ENCODE results near the gene MLXIPL. TPM values are rescaled to one million over a fixed set of nuclear protein-coding genes. Genes with fewer than 3 reads are reported as not detected.
A peak's percentile ranks its signal among the peaks of the same experiment; 100 is the strongest.

MLXIPL gene
- total and polyA plus RNA-seq, 2 of the 8 experiments (the other 6 are each of a cell fraction or from before 2014, with no cell fraction given), result 9.4 to 10.6 TPM

DNA sequence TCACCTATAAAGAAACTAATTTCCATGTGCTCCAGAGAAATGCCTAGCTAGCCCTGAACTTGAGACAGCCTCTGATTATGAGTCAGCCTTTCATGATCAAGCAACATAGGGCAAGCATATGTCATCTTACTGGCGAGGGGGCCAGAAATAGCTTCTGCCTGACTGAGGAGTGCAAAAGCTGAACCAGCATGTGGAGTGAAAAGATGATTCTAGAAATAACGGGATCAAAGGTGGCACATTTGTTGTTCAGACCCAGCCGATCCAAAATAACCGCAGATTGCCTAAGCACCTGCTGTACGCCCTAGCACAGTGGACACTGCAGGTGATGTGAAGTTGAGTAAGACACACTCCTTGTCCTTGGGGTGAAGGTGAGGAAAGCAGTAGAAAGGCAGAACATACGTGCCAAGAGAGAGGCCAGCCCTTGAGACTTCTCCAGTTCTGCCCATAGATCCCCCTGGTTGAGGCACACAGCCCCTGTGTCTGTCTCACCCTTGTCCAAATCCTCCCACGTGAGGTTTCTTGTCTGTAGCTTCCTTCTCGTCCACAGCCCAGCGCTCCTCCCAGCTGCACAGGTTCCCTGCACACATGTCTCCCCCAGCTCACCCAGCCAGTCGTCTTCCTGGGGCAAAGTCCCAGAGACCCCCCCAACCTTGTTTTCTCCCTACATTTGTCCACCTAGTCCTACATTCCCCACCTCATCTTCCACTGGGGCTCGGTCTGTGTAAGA is 64.0 kb downstream of the MLXIPL start:
- peaks cover 0 to 14% of the 10 kb centered on the region in 2 experiments; a peak in 3 of 4 replicates for H3K79me2 ChIP-seq (ENCODE audit: control insufficient read depth in 1 of 2, insufficient read depth in 2 of 2, low read length in 2 of 2)
- peaks cover 9% of the 10 kb centered on the region for H3K23me2 ChIP-seq (ENCODE audit: low read depth, low read length)
- no peak overlapping the region for H3K4me3 ChIP-seq (ENCODE audit: extremely low read depth in 1 of 4, insufficient read depth in 2 of 4, low read depth in 3 of 4, low read length in 4 of 4)
- H4K8ac ChIP-seq (ENCODE audit: extremely low read depth, insufficient read depth, low read length), result no peak overlapping the region
- FAIRE-seq (no peak), DNase-seq (ENCODE audit: low read depth in 1 of 2, low spot score in 2 of 2) (no peak)
- no peak overlapping the region for H2BK15ac ChIP-seq (ENCODE audit: low read length)
- H3K27me3 ChIP-seq (replicated peaks in 1 of 4; ENCODE audit: control insufficient read depth in 3 of 4, extremely low read depth in 1 of 4, insufficient read depth in 3 of 4, low read length in 3 of 4), result peaks cover 0 to 8% (median 1%) of the 10 kb centered on the region in 4 experiments; a peak in 4 of 7 replicates
- no peak overlapping the region for H3K14ac ChIP-seq (ENCODE audit: insufficient read length)
- no peaks in the 10 kb centered on the region for H3K9me3 ChIP-seq (ENCODE audit: insufficient read depth in 2 of 2, low read depth in 1 of 2, low read length in 1 of 2)
- WGBS, 2 experiments (ENCODE audit: extremely low coverage in 1 of 2, insufficient coverage in 1 of 2, insufficient read length in 1 of 2, insufficient replicate concordance in 2 of 2, low coverage in 1 of 2, low lambda C conversion rate in 2 of 2, missing lambda C conversion rate in 1 of 2), result 82% methylated on average over 11 of the region's 11 CpGs; no CpG with 5 or more reads in 1 of the 2 experiments
- POLR2A ChIA-PET (ENCODE audit: partially characterized antibody), result interaction anchor here (0.6 to 1.3 kb wide), 4 partner anchors 18 to 42 kb away, joined by 3 to 4 read pairs (median 4); partner anchors contain the start of genes BAZ1B and TBL2
- H2BK20ac ChIP-seq (ENCODE audit: low read length), result no peak overlapping the region
- H2AK5ac ChIP-seq (ENCODE audit: low read depth, low read length), result 0 out of 2 replicates have a peak overlapping the region, but pooled peaks have one; percentile 65
- CTCF ChIA-PET (ENCODE audit: partially characterized antibody), result interaction anchor here (1.3 kb wide), 1 partner anchor 14 kb away, joined by 4 read pairs; no protein-coding TSS in a partner anchor
- H2AFZ ChIP-seq (ENCODE audit: low read length), result no peak overlapping the region
- H3K27ac ChIP-seq (ENCODE audit: low read depth, low read length), result no peak overlapping the region
- H3K79me1 ChIP-seq (ENCODE audit: low read depth, low read length), result peaks cover 6% of the 10 kb centered on the region; the same call in 1 of the 2 replicates
- no peak overlapping the region for H4K5ac ChIP-seq (ENCODE audit: insufficient read length, low read depth, low read length)
- peaks cover 0 to 3% of the 10 kb centered on the region in 2 experiments for H4K20me1 ChIP-seq (replicated peaks in 1 of 2; ENCODE audit: control insufficient read depth in 1 of 2, insufficient read depth in 2 of 2, low read length in 2 of 2)
- peaks cover 0 to 5% (median 2%) of the 10 kb centered on the region in 4 experiments; a peak in 4 of 7 replicates for H3K4me1 ChIP-seq (replicated peaks in 1 of 4; ENCODE audit: control insufficient read depth in 3 of 4, insufficient read depth in 4 of 4, low read length in 3 of 4)
- no peak overlapping the region for H3K56ac ChIP-seq (replicated peaks; ENCODE audit: insufficient read length, low read depth, low read length)
- H2BK12ac ChIP-seq (ENCODE audit: low read depth, low read length), result 0 out of 2 replicates have a peak overlapping the region, but pooled peaks have one; percentile 7
- H2BK5ac ChIP-seq (ENCODE audit: low read depth, low read length), result no peak overlapping the region
- H3K4me2 ChIP-seq (ENCODE audit: insufficient read depth in 1 of 2, low read depth in 2 of 2, low read length in 2 of 2), result no peak overlapping the region
- no peak overlapping the region for H2BK120ac ChIP-seq (replicated peaks; ENCODE audit: low read depth, low read length)
- no peak overlapping the region for H4K91ac ChIP-seq (replicated peaks; ENCODE audit: insufficient read length, low read length)
- no peak overlapping the region for H3K4ac ChIP-seq (replicated peaks; ENCODE audit: insufficient read length, low read depth, low read length)
- no peaks in the 10 kb centered on the region for H3K36me3 ChIP-seq (ENCODE audit: control insufficient read depth in 2 of 4, insufficient read depth in 4 of 4, low read length in 3 of 4)
- TF ChIP-seq POLR2AphosphoS5 (IDR thresholded peaks at IDR 0.05; ENCODE audit: low read depth, low read length) (no peak), RXRA (IDR thresholded peaks at IDR 0.05; ENCODE audit: insufficient read depth, low read depth, low read length) (no peak), TAF7 (optimal IDR thresholded peaks at IDR 0.05; ENCODE audit: borderline replicate concordance, low read depth, low read length) (no peak)
- H3K9ac ChIP-seq (replicated peaks in 1 of 4; ENCODE audit: extremely low read depth in 1 of 4, low read depth in 3 of 4, low read length in 3 of 4), result 0 out of 7 replicates have a peak overlapping the region, but pooled peaks of 1 of the 4 experiments have one; percentile 2
- no peak overlapping the region for H3K23ac ChIP-seq (ENCODE audit: insufficient read length)
- H3K18ac ChIP-seq (ENCODE audit: extremely low read depth, low read length), result no peak overlapping the region
